Measurements from ENCODE around the gene THRB.

- TF ChIP-seq ZSCAN5A (tag by site-specific recombination; IDR thresholded peaks at IDR 0.05) (no peak), ZNF626 (tag by site-specific recombination; IDR thresholded peaks at IDR 0.05) (no peak), REST (tag by site-specific recombination; IDR thresholded peaks at IDR 0.05) (no peak), ZNF18 (tag by site-specific recombination; IDR thresholded peaks at IDR 0.05) (no peak), CTCF (tag by site-specific recombination; IDR thresholded peaks at IDR 0.05) (no peak)
Observed at GRCh38 chr3:24340966-24341365, 153.7 kb downstream of the THRB start.
